K562 (cell line): ENCODE data around the gene JPH3. TPM values are rescaled to one million over a fixed set of nuclear protein-coding genes. Genes with fewer than 3 reads are reported as not detected.

ENCODE experiments used
- CCAR2 ChIP-seq: fragments of 200-400 bp; formaldehyde crosslinking; IDR thresholded peaks from 2 replicates; pipeline ENCODE4 v1.6.1; 2017; ENCODE audit warnings: mild to moderate bottlenecking, low read depth, low read length
- CHCHD3 ChIP-seq: fragments of 250-450 bp; sonication (Bioruptor Pico); IDR thresholded peaks from 2 replicates; pipeline ENCODE4 v2.1.2; 2022; ENCODE audit warnings: mild to moderate bottlenecking
- EP300 ChIP-seq: IDR thresholded peaks from 2 replicates; pipeline ENCODE4 v1.6.1; 2012; ENCODE audit warnings: low read length, improper control_type of control experiment
- KDM1A ChIP-seq, 2 experiments: fragments of 450-650 bp; IDR thresholded peaks; 2 replicates each; pipeline ENCODE4 v1.6.1; 2016; ENCODE audit warnings: mild to moderate bottlenecking in 2 of 2
- KLF10 ChIP-seq: fragments of 250-450 bp; sonication (Bioruptor Pico); IDR thresholded peaks from 2 replicates; pipeline ENCODE4 v1.6.1; 2021; ENCODE audit warnings: matching md5 sums
- POLR2G ChIP-seq: fragments of 200-400 bp; formaldehyde crosslinking; IDR thresholded peaks from 2 replicates; pipeline ENCODE4 v1.6.1; 2017; ENCODE audit warnings: low read depth, mild to moderate bottlenecking, antibody characterized with exemption, low read length, moderate library complexity
- PRMT5 ChIP-seq: sonication (generic); formaldehyde crosslinking; IDR thresholded peaks from 2 replicates; pipeline ENCODE4 v1.5.0; 2020; ENCODE audit warnings: missing genetic modification reagents
- PYGO2 ChIP-seq: fragments of 450-650 bp; IDR thresholded peaks from 2 replicates; pipeline ENCODE4 v1.6.1; 2016; ENCODE audit warnings: mild to moderate bottlenecking, missing genetic modification characterization, moderate library complexity, missing compliant biosample characterization
- RAD51 ChIP-seq: fragments of 450-650 bp; IDR thresholded peaks from 2 replicates; pipeline ENCODE4 v1.7.1; 2016; ENCODE audit warnings: low read depth, mild to moderate bottlenecking, borderline replicate concordance
- RFX7 ChIP-seq: fragments of 250-450 bp; sonication (Bioruptor Pico); IDR thresholded peaks from 2 replicates; pipeline ENCODE4 v1.5.1; 2021; ENCODE audit warnings: mild to moderate bottlenecking
- SMARCA5 ChIP-seq: fragments of 450-650 bp; IDR thresholded peaks from 2 replicates; pipeline ENCODE4 v1.6.1; 2016
- SPI1 ChIP-seq: IDR thresholded peaks from 2 replicates; pipeline ENCODE4 v1.6.1; 2011; ENCODE audit warnings: low read depth, low read length, control low read depth, borderline replicate concordance
- SRSF1 ChIP-seq: fragments of 200-400 bp; formaldehyde crosslinking; IDR thresholded peaks from 2 replicates; pipeline ENCODE4 v1.6.1; 2017; ENCODE audit warnings: mild to moderate bottlenecking, low read depth, low read length, moderate library complexity
- ZNF445 ChIP-seq: fragments of 250-450 bp; sonication (Bioruptor Pico); IDR thresholded peaks from 2 replicates; pipeline ENCODE4 v1.4.0; 2020; ENCODE audit warnings: low read depth, mild to moderate bottlenecking, moderate library complexity
- polyA plus RNA-seq, 8 experiments: library from polyadenylated mRNA; depleted of rRNA in 4 of 8; stranded (reverse) in 5 of 8; unstranded in 3 of 8; fragments of >200 nt; fragmentation: Nextera tagmentation in 2 of 8; fragmentation: Illumina TruSeq in 1 of 8; extraction: Ambion mirVana in 2 of 8; extraction: Trizol in 1 of 8; gene quantifications; 2 replicates each; pipeline versions ENCODE4 v1.2.1 to v1.2.3, GENCODE V29; 2011 to 2014; ENCODE audit warnings: inconsistent platforms in 1 of 8, missing spikeins in 1 of 8
- total RNA-seq, 7 experiments: library from RNA; depleted of rRNA in 6 of 7; stranded (reverse); fragments of >200 nt in 6 of 7; fragmentation: Illumina TruSeq in 2 of 7; extraction: Trizol in 2 of 7; gene quantifications; 2 replicates each; pipeline versions ENCODE4 v1.2.1 to v1.2.3, GENCODE V29; 2011 to 2021; ENCODE audit warnings: low replicate concordance in 1 of 7
- TF ChIP-seq, protein P1 (sequence below), 2 experiments: fragments of 450-650 bp; IDR thresholded peaks; 2 replicates each; pipeline ENCODE4 v1.6.1; 2018; ENCODE audit warnings: mild to moderate bottlenecking in 2 of 2, low read depth in 1 of 2; ENCODE audit not compliant: partially characterized antibody in 2 of 2
- TF ChIP-seq, protein P2 (sequence below): fragments of 250-450 bp; sonication (Bioruptor Pico); IDR thresholded peaks from 2 replicates; pipeline ENCODE4 v1.5.0; 2021
- TF ChIP-seq, protein P3 (sequence below): fragments of 450-650 bp; formaldehyde crosslinking; IDR thresholded peaks from 2 replicates; pipeline ENCODE4 v1.4.0; 2022; ENCODE audit warnings: missing genetic modification characterization
- TF ChIP-seq, protein P4 (sequence below), 3 experiments: fragments of 200-800 bp in 1 of 3; fragments of 250-450 bp in 1 of 3; fragments of 450-650 bp in 1 of 3; sonication (Bioruptor Pico) in 1 of 3; sonication (Bioruptor generic) in 1 of 3; formaldehyde crosslinking in 1 of 3; IDR thresholded peaks; 2 replicates each; pipeline versions ENCODE4 v1.6.1 to v1.8.0; 2016 to 2022; ENCODE audit warnings: mild to moderate bottlenecking in 2 of 3, missing genetic modification characterization in 2 of 3, missing compliant biosample characterization in 1 of 3, moderate library complexity in 1 of 3

JPH3 gene
- total and polyA plus RNA-seq, 9 of the 15 experiments (the other 6 are each of a cell fraction or from before 2014, with no cell fraction given) = 0.01 TPM; not detected in 8

DNA sequence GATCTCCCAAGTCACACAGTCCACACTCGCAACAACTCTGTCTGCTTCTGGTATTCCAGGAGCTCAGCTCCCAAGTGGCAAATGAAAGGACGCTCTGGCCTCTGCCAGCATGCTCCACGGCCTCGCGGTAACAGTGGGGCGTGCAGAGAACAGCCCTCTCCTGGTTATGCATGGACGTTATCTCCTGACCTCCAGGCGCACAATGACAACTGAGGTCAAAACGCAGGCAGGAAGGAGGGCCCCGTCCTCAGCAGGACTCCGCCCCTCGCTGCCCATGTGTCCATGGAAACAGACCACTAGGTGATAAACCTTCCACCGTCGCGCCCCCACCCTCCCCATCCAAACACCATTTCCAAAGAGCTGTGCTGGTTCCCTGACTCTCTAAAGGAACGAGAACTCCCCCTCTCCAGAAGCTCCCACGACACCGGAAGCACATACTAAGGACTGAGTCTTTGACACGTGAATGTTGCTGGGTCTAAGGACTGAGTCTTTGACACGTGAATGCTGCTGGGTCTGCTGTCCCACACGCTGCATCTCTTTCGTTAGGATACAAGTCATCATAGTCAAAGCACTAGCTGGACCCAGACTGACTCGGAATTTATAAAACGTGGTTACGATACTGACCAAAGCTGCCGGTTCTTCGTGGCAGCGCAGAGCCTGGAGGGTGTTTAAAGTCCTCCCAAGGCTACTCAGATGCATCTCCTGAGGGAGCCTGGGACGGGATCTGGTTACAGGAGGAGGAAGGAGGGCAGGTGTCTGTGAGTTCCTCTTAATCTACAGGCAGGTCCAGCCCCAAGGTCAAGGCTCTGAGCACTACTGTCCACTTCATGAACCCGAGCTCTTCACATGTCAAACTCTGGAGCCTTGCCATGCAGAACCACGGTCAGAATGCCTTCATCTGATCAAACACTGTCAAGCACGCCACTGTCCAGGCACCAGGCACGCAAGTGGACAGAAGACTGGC, 119.6 kb downstream of the JPH3 start (continued):
- TF ChIP-seq, protein P1, sequence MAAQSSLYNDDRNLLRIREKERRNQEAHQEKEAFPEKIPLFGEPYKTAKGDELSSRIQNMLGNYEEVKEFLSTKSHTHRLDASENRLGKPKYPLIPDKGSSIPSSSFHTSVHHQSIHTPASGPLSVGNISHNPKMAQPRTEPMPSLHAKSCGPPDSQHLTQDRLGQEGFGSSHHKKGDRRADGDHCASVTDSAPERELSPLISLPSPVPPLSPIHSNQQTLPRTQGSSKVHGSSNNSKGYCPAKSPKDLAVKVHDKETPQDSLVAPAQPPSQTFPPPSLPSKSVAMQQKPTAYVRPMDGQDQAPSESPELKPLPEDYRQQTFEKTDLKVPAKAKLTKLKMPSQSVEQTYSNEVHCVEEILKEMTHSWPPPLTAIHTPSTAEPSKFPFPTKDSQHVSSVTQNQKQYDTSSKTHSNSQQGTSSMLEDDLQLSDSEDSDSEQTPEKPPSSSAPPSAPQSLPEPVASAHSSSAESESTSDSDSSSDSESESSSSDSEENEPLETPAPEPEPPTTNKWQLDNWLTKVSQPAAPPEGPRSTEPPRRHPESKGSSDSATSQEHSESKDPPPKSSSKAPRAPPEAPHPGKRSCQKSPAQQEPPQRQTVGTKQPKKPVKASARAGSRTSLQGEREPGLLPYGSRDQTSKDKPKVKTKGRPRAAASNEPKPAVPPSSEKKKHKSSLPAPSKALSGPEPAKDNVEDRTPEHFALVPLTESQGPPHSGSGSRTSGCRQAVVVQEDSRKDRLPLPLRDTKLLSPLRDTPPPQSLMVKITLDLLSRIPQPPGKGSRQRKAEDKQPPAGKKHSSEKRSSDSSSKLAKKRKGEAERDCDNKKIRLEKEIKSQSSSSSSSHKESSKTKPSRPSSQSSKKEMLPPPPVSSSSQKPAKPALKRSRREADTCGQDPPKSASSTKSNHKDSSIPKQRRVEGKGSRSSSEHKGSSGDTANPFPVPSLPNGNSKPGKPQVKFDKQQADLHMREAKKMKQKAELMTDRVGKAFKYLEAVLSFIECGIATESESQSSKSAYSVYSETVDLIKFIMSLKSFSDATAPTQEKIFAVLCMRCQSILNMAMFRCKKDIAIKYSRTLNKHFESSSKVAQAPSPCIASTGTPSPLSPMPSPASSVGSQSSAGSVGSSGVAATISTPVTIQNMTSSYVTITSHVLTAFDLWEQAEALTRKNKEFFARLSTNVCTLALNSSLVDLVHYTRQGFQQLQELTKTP (IDR thresholded peaks at IDR 0.05; ENCODE audit: low read depth in 1 of 2, partially characterized antibody in 2 of 2) = no peak
- TF ChIP-seq ZNF445 (CRISPR knock-in tag) (no peak), PRMT5 (CRISPR knock-in tag) (no peak), POLR2G (peak; percentile 60; the same call in 1 of the 2 replicates), PYGO2 (tag) (no peak), CCAR2 (no peak), KDM1A (IDR thresholded peaks at IDR 0.05) (peak; percentile 36 to 47; a peak in 3 of 4 replicates), SPI1 (peak; percentile 35; the same call in 1 of the 2 replicates), EP300 (peak; percentile 75), RAD51 (no peak), SRSF1 (no peak), KLF10 (CRISPR knock-in tag) (no peak), RFX7 (CRISPR knock-in tag) (no peak), SMARCA5 (no peak), CHCHD3 (CRISPR knock-in tag) (no peak)
- TF ChIP-seq, protein P2, sequence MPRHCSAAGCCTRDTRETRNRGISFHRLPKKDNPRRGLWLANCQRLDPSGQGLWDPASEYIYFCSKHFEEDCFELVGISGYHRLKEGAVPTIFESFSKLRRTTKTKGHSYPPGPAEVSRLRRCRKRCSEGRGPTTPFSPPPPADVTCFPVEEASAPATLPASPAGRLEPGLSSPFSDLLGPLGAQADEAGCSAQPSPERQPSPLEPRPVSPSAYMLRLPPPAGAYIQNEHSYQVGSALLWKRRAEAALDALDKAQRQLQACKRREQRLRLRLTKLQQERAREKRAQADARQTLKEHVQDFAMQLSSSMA (CRISPR knock-in tag) = no peak
- TF ChIP-seq, protein P3, sequence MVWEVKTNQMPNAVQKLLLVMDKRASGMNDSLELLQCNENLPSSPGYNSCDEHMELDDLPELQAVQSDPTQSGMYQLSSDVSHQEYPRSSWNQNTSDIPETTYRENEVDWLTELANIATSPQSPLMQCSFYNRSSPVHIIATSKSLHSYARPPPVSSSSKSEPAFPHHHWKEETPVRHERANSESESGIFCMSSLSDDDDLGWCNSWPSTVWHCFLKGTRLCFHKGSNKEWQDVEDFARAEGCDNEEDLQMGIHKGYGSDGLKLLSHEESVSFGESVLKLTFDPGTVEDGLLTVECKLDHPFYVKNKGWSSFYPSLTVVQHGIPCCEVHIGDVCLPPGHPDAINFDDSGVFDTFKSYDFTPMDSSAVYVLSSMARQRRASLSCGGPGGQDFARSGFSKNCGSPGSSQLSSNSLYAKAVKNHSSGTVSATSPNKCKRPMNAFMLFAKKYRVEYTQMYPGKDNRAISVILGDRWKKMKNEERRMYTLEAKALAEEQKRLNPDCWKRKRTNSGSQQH = no peak
- TF ChIP-seq, protein P4, sequence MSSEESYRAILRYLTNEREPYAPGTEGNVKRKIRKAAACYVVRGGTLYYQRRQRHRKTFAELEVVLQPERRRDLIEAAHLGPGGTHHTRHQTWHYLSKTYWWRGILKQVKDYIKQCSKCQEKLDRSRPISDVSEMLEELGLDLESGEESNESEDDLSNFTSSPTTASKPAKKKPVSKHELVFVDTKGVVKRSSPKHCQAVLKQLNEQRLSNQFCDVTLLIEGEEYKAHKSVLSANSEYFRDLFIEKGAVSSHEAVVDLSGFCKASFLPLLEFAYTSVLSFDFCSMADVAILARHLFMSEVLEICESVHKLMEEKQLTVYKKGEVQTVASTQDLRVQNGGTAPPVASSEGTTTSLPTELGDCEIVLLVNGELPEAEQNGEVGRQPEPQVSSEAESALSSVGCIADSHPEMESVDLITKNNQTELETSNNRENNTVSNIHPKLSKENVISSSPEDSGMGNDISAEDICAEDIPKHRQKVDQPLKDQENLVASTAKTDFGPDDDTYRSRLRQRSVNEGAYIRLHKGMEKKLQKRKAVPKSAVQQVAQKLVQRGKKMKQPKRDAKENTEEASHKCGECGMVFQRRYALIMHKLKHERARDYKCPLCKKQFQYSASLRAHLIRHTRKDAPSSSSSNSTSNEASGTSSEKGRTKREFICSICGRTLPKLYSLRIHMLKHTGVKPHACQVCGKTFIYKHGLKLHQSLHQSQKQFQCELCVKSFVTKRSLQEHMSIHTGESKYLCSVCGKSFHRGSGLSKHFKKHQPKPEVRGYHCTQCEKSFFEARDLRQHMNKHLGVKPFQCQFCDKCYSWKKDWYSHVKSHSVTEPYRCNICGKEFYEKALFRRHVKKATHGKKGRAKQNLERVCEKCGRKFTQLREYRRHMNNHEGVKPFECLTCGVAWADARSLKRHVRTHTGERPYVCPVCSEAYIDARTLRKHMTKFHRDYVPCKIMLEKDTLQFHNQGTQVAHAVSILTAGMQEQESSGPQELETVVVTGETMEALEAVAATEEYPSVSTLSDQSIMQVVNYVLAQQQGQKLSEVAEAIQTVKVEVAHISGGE (CRISPR knock-in tag; IDR thresholded peaks at IDR 0.05) = no peak
